ENCODE results near the gene CHCHD3.

CHCHD3 gene

GRCh38 chr7:133070562-133070961 lies 11.3 kb downstream of the CHCHD3 start:
- Histone ChIP-seq H3K4me2 (no peak overlapping the region), H4K20me1 (ENCODE audit: insufficient read depth) (peaks cover 4% of the 10 kb centered on the region), H2AFZ (ENCODE audit: low read depth) (no peak overlapping the region), H3K79me2 (ENCODE audit: insufficient read depth, low read depth) (peaks cover 55% of the 10 kb centered on the region), H3K4me1 (ENCODE audit: low read depth, poor library complexity, severe bottlenecking) (no peaks in the 10 kb centered on the region), H3K27me3 (ENCODE audit: insufficient read depth, low read depth) (no peaks in the 10 kb centered on the region), H3K4me3 (IDR thresholded peaks at IDR 0.05; ENCODE audit: insufficient read depth, low read depth, low read length) (no peak overlapping the region), H3K27ac (no peak overlapping the region), H3K36me3 (ENCODE audit: insufficient read depth) (no peaks in the 10 kb centered on the region), H3K9ac (no peak overlapping the region)
- no peak for TF ChIP-seq CTCF (conservative IDR thresholded peaks at IDR 0.05; ENCODE audit: low read depth, low read length)

- Histone ChIP-seq H3K27me3 (ENCODE audit: insufficient read depth, low read depth) (no peaks in the 10 kb centered on the region), H2AFZ (ENCODE audit: low read depth) (no peak overlapping the region), H3K79me2 (ENCODE audit: insufficient read depth, low read depth) (peaks cover 20% of the 10 kb centered on the region; the same call in 1 of the 2 replicates), H3K4me1 (ENCODE audit: low read depth, poor library complexity, severe bottlenecking) (no peaks in the 10 kb centered on the region), H3K4me3 (IDR thresholded peaks at IDR 0.05; ENCODE audit: insufficient read depth, low read depth, low read length) (no peak overlapping the region), H3K27ac (no peak overlapping the region), H3K9ac (no peak overlapping the region), H3K4me2 (no peak overlapping the region), H4K20me1 (ENCODE audit: insufficient read depth) (no peaks in the 10 kb centered on the region; the same call in 1 of the 2 replicates), H3K36me3 (ENCODE audit: insufficient read depth) (no peaks in the 10 kb centered on the region)
- no peak for TF ChIP-seq CTCF (conservative IDR thresholded peaks at IDR 0.05; ENCODE audit: low read depth, low read length)
Measured at GRCh38 chr7:133065301-133065700, 16.6 kb downstream of the CHCHD3 start.

- H3K27me3 ChIP-seq (ENCODE audit: insufficient read depth, low read depth) = no peaks in the 10 kb centered on the region
- H3K4me1 ChIP-seq (ENCODE audit: low read depth, poor library complexity, severe bottlenecking) = no peaks in the 10 kb centered on the region
- no peak overlapping the region for H3K9ac ChIP-seq
- H3K4me2 ChIP-seq = no peak overlapping the region
- no peaks in the 10 kb centered on the region; the same call in 1 of the 2 replicates for H4K20me1 ChIP-seq (ENCODE audit: insufficient read depth)
- H3K36me3 ChIP-seq (ENCODE audit: insufficient read depth) = no peaks in the 10 kb centered on the region
- H3K79me2 ChIP-seq (ENCODE audit: insufficient read depth, low read depth) = peaks cover 16% of the 10 kb centered on the region; the same call in 1 of the 2 replicates
- no peak for TF ChIP-seq CTCF (conservative IDR thresholded peaks at IDR 0.05; ENCODE audit: low read depth, low read length)
- H2AFZ ChIP-seq (ENCODE audit: low read depth) = no peak overlapping the region
- no peak overlapping the region for H3K27ac ChIP-seq
- no peak overlapping the region for H3K4me3 ChIP-seq (IDR thresholded peaks at IDR 0.05; ENCODE audit: insufficient read depth, low read depth, low read length)
Measured at GRCh38 chr7:133064082-133064820, 17.6 kb downstream of the CHCHD3 start.

GRCh38 chr7:133061792-133062191 lies 20.1 kb downstream of the CHCHD3 start:
- Histone ChIP-seq H3K27ac (no peak overlapping the region), H2AFZ (ENCODE audit: low read depth) (no peak overlapping the region), H3K27me3 (ENCODE audit: insufficient read depth, low read depth) (no peaks in the 10 kb centered on the region), H3K4me1 (ENCODE audit: low read depth, poor library complexity, severe bottlenecking) (no peaks in the 10 kb centered on the region), H4K20me1 (ENCODE audit: insufficient read depth) (no peaks in the 10 kb centered on the region; the same call in 1 of the 2 replicates), H3K36me3 (ENCODE audit: insufficient read depth) (no peaks in the 10 kb centered on the region), H3K9ac (no peak overlapping the region), H3K4me2 (no peak overlapping the region), H3K79me2 (ENCODE audit: insufficient read depth, low read depth) (peaks cover 30% of the 10 kb centered on the region; the same call in 1 of the 2 replicates), H3K4me3 (IDR thresholded peaks at IDR 0.05; ENCODE audit: insufficient read depth, low read depth, low read length) (no peak overlapping the region)
- no peak for TF ChIP-seq CTCF (conservative IDR thresholded peaks at IDR 0.05; ENCODE audit: low read depth, low read length)
